K562 (cell line): ENCODE results near the gene MOAP1.

Experiments
- NFYB ChIP-seq: IDR thresholded peaks from 2 replicates; pipeline ENCODE4 v1.6.1; 2011; ENCODE audit warnings: mild to moderate bottlenecking, moderate library complexity; ENCODE audit not compliant: insufficient read length; ENCODE audit errors: extremely low read depth
- PHF8 ChIP-seq: fragments of 200-600 bp; sonication (generic); IDR thresholded peaks from 2 replicates; pipeline ENCODE4 v1.6.1; 2012; ENCODE audit warnings: mixed run types, mild to moderate bottlenecking, inconsistent platforms, low read length, moderate library complexity, borderline replicate concordance
- POLR2A ChIP-seq: fragments of 450-650 bp; conservative IDR thresholded peaks from 2 replicates; pipeline ENCODE4 v1.6.1; 2016
- TAF1 ChIP-seq: IDR thresholded peaks from 2 replicates; pipeline ENCODE4 v1.6.1; 2011; ENCODE audit warnings: mild to moderate bottlenecking, low read length, moderate library complexity; ENCODE audit not compliant: insufficient read depth, control insufficient read depth, severe bottlenecking; ENCODE audit errors: extremely low read depth
- VEZF1 ChIP-seq: fragments of 200-800 bp; sonication (Bioruptor generic); IDR thresholded peaks from 2 replicates; pipeline ENCODE4 v1.6.1; 2017; ENCODE audit warnings: missing genetic modification characterization, missing compliant biosample characterization
- ZNF121 ChIP-seq: sonication (generic); formaldehyde crosslinking; conservative IDR thresholded peaks from 2 replicates; pipeline ENCODE4 v1.8.0; 2022; ENCODE audit warnings: missing genetic modification reagents
- TF ChIP-seq, protein P1 (sequence below): fragments of 450-650 bp; formaldehyde crosslinking; IDR thresholded peaks from 2 replicates; pipeline ENCODE4 v1.4.0; 2022; ENCODE audit warnings: mild to moderate bottlenecking, moderate library complexity

DNA sequence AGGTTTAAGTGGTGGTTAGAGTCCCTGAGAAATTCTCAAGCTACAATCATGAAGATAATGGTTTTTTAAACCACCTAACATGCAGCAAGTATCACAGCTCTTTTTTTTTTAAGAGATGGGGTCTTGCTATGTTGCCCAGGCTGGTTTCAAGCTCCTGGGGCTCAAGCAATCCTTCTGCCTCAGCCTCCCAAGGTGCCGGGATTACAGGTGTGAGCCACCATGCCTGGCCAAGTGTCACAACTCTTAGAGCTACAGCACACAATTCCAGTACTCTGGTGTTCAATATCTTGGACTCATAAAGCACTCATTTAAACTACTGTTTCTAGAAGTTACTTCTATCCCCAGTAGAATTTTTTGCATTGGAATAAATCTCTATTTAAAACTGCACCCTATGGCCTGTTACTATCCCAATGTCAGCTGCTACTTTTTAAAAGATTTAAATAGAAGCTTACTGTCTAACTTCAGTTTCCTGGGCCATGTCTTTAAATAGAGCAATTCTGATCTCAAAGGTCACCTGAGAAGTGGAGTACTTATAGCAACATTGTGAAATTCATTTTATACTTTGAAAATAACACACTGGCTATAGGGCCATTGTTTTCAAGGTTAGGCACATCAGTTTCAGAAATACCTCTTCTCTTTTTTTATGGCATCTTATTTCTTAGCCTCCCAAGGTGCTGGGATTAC is 10.8 kb upstream of the MOAP1 start:
- TF ChIP-seq VEZF1 (CRISPR knock-in tag): no peak
- peak; percentile 53; the same call in 1 of the 2 replicates for TF ChIP-seq ZNF121 (CRISPR knock-in tag)
- no peak for TF ChIP-seq TAF1
- TF ChIP-seq PHF8: no peak
- no peak for TF ChIP-seq POLR2A
- TF ChIP-seq NFYB: no peak
- TF ChIP-seq, protein P1, sequence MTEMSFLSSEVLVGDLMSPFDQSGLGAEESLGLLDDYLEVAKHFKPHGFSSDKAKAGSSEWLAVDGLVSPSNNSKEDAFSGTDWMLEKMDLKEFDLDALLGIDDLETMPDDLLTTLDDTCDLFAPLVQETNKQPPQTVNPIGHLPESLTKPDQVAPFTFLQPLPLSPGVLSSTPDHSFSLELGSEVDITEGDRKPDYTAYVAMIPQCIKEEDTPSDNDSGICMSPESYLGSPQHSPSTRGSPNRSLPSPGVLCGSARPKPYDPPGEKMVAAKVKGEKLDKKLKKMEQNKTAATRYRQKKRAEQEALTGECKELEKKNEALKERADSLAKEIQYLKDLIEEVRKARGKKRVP (CRISPR knock-in tag): no peak
